OCI-LY1 (cell line): ENCODE data around the gene IFT43.

Source experiments
- EZH2 ChIP-seq: fragments of 200-600 bp; sonication (generic), shearing (Covaris generic); IDR thresholded peaks from 2 replicates; pipeline ENCODE4 v1.8.0; 2017; ENCODE audit warnings: borderline replicate concordance, mixed run types, mild to moderate bottlenecking, antibody characterized with exemption, low read length, moderate library complexity, mixed read lengths
- TF ChIP-seq, protein P1 (sequence below): fragments of 200-600 bp; sonication (generic), shearing (Covaris generic); IDR thresholded peaks from 2 replicates; pipeline ENCODE4 v1.5.1; 2017; ENCODE audit warnings: mild to moderate bottlenecking, antibody characterized with exemption, low read length, moderate library complexity, mixed read lengths

DNA sequence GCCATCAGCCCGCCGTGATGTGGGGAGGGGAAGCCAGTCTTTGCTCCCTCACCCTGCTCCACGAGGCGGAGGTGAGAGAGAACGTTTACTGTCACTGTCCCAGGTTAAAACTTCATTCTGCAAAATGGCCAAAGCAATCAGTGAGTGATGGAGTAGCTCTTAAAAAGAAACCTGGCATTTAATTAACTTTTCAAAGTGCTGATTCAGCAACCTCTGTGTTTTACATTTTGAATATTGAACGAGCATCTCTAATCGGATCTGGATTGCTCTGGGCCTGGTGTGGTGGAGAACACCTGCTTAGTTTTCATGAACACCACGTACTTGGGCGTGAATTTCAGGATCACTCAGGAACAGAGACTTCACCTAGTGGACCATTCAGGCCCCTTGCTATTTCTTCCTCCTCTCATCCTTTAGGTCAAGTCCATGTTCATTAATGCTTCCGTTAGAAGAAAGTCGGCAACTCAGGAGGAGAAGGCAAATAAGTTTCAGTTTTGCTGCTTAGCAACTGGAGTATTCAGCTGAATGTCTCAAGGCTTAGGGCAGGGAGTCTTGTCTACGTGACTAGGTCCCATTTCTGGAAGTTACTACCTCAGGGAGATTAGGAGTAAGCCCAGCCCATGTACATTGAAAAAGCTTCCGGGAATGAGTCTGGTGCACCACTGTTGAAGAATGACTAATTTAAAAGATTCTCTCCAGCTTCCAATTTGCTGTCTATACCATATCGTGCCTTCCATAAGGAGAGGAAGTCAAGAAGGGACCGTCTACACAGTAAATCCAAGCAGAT lies 68.2 kb downstream of the IFT43 start:
- TF ChIP-seq, protein P1, sequence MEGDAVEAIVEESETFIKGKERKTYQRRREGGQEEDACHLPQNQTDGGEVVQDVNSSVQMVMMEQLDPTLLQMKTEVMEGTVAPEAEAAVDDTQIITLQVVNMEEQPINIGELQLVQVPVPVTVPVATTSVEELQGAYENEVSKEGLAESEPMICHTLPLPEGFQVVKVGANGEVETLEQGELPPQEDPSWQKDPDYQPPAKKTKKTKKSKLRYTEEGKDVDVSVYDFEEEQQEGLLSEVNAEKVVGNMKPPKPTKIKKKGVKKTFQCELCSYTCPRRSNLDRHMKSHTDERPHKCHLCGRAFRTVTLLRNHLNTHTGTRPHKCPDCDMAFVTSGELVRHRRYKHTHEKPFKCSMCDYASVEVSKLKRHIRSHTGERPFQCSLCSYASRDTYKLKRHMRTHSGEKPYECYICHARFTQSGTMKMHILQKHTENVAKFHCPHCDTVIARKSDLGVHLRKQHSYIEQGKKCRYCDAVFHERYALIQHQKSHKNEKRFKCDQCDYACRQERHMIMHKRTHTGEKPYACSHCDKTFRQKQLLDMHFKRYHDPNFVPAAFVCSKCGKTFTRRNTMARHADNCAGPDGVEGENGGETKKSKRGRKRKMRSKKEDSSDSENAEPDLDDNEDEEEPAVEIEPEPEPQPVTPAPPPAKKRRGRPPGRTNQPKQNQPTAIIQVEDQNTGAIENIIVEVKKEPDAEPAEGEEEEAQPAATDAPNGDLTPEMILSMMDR: no peak
- TF ChIP-seq EZH2: no peak
